ENCODE results near the gene VAT1. TPM values are rescaled to one million over a fixed set of nuclear protein-coding genes. Genes with fewer than 3 reads are reported as not detected.

The VAT1 gene
- 77.3 TPM for total RNA-seq

DNA sequence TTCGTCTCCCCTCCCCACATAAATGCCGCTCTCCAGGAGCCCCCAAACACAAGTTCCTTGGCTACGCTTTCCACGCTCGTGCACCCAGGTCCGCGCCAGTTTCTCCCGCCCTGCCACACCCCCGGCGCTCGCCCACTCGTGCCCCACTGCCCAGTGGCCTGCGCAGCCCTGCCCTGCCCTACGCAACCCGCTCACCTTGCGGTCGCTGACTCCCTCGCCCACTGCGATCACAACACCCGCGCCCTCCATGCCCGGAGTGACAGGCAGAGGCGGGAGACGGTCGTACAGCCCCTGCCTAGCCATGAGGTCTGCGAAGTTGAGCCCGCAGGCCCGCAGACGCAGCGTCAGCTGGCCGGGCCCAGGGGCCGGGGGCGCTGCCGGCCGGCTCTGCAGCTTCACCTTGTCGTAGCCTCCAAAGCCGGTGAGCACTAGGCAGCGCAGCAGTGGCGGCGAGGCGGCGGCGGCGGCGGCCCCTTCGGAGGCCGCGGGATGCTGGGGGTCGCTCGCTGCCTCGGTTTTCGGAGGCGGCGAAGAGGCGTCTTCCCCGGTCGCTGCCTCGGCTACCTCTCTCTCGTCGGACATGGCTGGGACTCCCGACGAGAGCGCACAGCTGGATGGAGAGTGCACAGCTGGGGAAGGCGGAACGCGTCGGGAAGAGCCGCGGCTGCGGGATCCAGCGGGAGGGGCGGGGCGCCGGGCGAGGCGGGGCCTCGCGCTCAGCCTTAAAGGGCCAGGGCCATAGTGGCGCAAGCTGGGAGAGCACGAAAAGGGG lies at the start of gene VAT1:
VAT1 (minus strand) TSS at position 645 of the 772 bp plus-strand sequence; CDS start at position 582, 63 bp downstream.

DNA sequence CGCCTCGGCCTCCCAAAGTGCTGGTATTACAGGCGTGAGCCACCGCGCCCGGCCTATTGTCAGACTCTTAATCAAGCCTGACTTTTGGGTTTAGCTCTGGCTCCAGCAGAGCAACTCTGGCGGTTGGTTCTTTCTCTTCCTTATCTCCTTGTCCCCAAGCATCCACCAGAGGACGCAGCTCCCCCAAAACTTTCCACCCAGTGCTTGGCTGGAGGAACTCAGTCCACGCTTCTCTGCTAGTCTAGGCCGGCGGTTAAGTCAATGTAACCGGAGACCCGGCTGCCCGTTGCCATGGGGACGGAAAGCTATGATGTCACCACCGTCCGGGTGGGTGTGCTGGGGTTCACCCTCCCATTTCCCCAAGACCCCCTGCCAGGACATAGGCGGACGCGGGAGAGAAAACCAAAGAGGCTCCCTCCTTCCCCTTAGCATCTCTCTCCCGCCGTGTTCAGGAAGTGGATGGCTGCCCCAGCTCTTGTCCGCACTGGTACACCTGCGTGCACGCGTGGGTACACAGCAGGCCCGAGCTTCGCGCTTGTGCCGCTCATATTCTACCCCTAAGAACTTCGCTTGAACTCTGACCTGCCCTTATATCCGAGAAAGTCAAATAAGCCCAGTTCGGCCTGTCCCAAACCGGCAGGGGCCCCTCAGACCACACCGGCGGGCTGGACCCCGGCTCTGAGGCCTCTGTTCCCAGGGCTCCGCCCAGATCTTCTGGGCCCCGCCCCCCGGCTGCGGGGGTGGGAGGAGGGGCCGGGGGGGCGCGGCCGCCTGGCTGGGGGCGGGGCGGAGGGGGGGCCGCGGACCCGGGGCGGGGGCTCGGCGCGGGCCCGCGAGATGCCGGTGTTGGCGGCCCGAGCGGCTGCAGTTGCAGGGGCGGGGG lies 2.5 kb upstream of the VAT1 start, which contains the start of gene RND2:
RND2 (plus strand) TSS at position 825 of the 883 bp plus-strand sequence. CDS start 117 bp downstream, outside the sequence.

DNA sequence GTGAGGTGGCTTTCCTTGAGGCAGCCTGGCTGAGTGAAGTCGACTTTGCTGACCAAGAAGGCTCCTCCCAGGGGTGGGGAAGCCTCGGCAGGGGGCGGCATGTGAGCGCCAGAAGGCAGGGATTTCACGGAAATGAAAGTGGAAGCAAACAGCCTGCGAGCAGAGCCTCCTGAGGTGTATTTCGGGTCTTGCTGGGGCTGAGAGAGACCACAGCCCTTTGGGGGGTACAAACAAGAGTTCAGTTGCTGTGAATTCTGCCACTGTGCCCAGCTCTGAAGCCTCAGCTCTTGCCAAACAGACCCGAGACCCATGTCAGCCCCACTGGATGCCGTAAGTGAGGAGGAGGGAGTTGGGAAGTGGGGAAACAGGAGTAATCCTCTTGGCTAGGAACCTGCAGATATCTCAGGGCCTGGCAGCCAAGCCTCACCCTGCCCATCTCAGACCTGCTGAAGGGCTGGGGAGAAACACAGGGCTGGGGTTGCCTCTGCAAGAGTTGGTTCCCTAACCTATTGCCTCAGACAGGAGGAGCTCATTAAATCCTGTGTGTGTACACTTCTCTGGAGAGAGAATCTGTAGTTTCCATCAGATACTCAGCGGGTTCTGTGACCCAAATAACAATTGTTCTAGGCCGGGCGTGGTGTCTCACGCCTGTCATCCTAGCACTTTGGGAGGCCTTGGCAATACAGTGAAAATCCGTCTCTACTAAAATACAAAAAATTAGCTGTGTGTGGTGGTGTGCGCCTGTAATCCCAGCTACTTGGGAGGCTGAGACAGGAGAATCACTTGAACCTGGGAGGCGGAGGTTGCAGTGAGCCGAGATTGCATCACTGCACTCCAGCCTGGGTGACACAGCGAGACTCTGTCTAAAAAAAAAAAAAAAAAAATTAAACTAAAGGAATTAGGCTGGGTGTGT lies 15.3 kb downstream of the VAT1 start, which contains the start of gene IFI35:
IFI35 (plus strand) TSS at position 146 of the 913 bp plus-strand sequence; CDS start at position 310, 164 bp downstream.

DNA sequence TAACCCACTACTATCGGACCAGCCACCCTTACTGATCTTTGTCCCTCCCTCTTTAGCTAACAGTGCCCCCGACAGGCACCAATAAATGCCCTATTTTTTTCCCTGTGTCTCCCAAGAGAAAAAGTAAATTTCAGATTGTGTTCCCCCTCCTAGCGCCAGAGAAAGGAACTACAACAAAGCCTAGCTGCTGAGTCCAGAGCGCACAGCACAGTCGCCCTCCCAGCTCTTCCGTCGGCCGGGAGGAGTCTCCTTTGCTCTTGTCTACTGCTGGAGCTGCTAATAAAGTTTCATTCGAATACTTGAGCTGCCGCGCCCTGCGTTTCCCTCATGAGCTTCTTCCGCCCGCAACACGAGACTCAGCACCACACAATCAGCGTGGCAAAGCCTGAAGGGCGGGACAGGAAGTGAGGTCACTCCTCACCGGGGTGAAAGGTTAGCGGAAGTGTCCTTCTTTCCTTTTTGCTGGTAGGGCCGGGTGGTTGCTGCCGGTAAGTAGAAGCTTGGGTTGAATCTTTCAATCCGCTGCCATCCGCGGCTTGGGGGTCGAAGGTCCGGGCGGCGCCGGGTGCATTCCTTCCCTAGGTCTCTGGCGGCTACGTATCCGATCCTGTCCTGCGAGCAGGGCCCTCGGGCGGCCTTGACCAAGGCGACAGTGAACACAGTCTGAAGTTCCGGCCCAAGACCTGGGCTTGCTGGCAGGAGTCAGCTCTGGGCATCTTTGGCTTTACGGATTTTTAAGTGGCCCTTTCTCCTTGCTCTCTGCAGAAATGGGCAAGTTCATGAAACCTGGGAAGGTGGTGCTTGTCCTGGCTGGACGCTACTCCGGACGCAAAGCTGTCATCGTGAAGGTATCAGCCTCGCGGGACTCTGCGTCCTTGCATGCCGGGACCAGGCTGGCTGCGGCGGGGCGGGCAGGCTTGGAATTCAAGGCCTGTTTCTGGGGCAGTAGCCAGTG lies 23.9 kb downstream of the VAT1 start, which contains the start of gene RPL27:
RPL27 (plus strand) TSS at position 436 of the 955 bp plus-strand sequence; CDS start at position 768, 332 bp downstream.

DNA sequence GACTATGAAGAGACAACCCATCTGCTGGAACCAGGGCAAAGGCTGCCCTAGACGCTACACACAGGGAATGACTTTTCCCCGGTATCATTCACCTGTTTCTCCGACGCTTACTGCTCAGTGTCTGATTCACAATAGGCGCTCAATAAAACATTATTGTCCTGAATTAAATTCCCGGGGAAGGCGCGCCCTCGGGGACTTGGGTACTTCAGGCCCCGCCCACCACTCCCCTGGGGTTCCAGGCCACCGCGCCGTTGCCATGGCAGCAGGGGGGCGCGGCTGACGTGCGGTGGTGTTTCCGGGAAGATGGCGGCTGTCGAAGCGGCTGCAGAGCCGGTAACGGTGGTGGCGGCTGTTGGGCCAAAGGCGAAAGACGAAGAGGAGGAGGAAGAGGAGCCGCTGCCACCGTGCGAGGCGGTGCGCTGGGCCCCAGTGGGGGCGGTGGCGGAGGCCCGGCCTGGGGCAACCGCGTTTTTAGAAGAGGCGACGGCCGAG lies 41.9 kb downstream of the VAT1 start, which contains the start of gene RUNDC1:
RUNDC1 (plus strand) TSS at position 292 of the 492 bp plus-strand sequence; CDS start at position 304, 12 bp downstream.

DNA sequence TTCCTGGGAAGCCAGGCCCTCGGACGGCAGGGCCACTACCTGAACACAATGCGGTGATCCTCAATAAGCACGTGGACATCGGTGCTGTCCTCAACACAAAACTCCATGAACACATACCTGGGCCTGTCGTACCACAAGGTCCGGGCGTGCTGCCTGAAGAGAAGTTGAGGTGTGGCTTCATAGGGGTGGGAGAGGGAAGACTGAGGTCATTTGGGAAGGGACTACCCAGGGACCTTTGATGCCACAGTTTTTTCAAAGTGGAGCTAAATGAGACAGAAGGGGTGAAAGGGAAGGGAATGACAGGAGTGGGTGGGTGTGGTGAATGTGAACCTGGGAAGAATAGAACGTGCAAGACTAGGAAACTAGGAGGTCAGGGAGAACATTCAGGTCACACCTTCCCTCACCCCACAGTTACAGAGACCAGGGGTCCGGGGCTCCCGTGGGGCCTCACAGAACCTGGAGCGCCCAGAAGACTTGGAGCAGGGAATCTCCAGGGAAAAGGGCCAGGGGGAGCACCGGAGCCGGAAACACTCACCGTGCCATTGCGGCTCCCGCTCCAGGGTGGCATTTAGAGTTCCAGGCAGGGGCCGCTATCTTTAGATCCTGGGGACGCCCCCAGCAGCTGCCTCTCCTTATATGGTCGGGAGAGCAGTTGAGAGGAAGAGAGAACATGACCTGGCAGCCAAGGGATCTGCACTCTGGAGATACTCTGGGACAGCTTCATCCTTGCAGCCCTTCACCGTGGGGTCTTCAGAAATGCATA lies 42.5 kb downstream of the VAT1 start, which contains the start of gene PTGES3L:
PTGES3L (minus strand) TSS at position 570 of the 763 bp plus-strand sequence; CDS start at position 543, 27 bp downstream.

Other genes with a start within 250 kb of the VAT1 start
- gene VPS25, start 248.9 kb downstream of the VAT1 start, total RNA-seq, result 24.4 TPM
- gene WNK4, start 241.8 kb downstream of the VAT1 start, total RNA-seq, result not detected
- 65.7 TPM for gene COA3, start 223.7 kb downstream of the VAT1 start, total RNA-seq
- gene CNTD1, start 223.5 kb downstream of the VAT1 start, total RNA-seq, result 0.31 TPM
- 61.3 TPM for gene BECN1, start 198.1 kb downstream of the VAT1 start, total RNA-seq
- 41.0 TPM for gene PSME3, start 189.0 kb downstream of the VAT1 start, total RNA-seq
- gene AOC2, start 177.8 kb downstream of the VAT1 start, total RNA-seq, result 2.5 TPM
- gene AOC3, start 171.2 kb downstream of the VAT1 start, total RNA-seq, result 0.31 TPM
- gene G6PC1, start 121.6 kb downstream of the VAT1 start, total RNA-seq, result not detected
- 34.1 TPM for gene AARSD1, start 57.9 kb downstream of the VAT1 start, total RNA-seq
- 2.5 TPM for gene PTGES3L, start 42.3 kb downstream of the VAT1 start, total RNA-seq
- gene RUNDC1, start 41.8 kb downstream of the VAT1 start, total RNA-seq, result 16.9 TPM
- 1,347 TPM for gene RPL27, start 24.0 kb downstream of the VAT1 start, total RNA-seq
- 2.5 TPM for gene IFI35, start 15.6 kb downstream of the VAT1 start, total RNA-seq
- 3.4 TPM for gene RND2, start 2.8 kb upstream of the VAT1 start, total RNA-seq
- gene BRCA1, start 103.0 kb upstream of the VAT1 start, total RNA-seq, result 9.7 TPM
- gene NBR1, start 148.8 kb upstream of the VAT1 start, total RNA-seq, result 62.3 TPM
- 1.3 TPM for gene TMEM106A, start 189.5 kb upstream of the VAT1 start, total RNA-seq
- gene CCDC200, start 206.2 kb upstream of the VAT1 start, total RNA-seq, result not detected
- gene RNU2-1, start 211.6 kb upstream of the VAT1 start, total RNA-seq, result not detected

Measured in parietal lobe (tissue), 1 donor.